HG03280 (cell line): Measurements from ENCODE around the gene TMEM120B.

Experiments
- ATAC-seq: cut with Tn5 transposase; IDR thresholded peaks from one replicate; pipeline ENCODE4 v1.9.1; 2021; ENCODE audit warnings: mild to moderate bottlenecking, moderate library complexity; ENCODE audit not compliant: unreplicated experiment

Gene TMEM120B

DNA sequence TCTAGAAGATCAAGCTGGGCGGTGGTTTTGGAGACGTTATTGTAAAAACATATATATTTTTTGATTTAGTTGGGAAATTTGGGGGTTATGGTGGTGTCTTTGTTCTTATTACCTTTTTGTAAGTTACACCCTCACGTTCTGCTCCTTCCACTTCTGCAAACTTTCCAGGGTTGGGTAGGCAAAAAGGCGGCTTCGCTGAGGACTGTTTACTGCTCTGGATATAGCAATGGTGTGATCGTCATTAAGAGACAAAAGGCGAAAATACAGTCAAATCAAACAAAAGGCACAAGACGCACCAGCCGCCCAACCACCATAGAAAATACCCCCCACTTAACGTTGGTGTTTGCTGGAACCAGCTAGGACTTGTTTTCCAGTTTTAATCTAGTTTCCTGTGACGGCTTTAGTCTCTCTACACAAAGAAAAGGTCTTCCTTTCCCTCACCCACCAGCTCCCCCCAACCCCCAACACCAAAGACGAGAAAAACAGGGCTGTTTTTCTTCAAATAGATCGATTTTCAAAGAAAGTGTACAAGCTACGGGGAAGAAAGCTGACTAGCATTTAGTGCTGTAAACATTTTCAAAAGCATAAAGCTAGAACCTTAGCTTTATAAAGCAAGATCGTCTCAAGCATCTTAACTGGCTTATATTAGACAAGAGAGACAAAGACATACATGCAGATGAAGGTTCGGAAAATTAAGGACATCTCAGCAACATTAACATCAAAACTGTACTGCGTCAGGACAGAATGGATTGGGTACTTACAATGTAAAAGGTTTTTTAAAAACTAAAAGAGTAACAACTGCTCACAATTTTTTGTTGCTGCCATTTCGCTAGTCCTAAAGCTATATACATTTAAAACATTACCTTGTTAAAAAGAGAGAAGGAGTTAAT is 89.3 kb downstream of the TMEM120B start:
- ATAC-seq, result no peak

DNA sequence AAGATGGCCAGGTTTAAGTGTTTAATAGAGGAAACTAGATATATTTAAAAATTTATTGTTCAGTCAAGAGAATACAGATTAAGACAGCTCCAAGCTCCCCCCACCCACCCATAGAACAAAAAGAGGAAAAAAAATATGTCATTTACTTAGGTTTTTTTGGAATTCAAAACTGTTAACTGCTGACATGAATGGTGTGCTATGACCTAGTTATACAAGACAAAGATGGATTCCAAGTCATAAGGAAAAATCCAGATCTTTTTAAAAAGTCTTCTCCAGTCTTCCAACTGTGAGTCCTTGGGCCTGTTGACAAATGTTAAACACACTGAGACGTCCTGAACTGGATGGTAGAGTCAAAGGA is 89.9 kb downstream of the TMEM120B start:
- ATAC-seq, result no peak

DNA sequence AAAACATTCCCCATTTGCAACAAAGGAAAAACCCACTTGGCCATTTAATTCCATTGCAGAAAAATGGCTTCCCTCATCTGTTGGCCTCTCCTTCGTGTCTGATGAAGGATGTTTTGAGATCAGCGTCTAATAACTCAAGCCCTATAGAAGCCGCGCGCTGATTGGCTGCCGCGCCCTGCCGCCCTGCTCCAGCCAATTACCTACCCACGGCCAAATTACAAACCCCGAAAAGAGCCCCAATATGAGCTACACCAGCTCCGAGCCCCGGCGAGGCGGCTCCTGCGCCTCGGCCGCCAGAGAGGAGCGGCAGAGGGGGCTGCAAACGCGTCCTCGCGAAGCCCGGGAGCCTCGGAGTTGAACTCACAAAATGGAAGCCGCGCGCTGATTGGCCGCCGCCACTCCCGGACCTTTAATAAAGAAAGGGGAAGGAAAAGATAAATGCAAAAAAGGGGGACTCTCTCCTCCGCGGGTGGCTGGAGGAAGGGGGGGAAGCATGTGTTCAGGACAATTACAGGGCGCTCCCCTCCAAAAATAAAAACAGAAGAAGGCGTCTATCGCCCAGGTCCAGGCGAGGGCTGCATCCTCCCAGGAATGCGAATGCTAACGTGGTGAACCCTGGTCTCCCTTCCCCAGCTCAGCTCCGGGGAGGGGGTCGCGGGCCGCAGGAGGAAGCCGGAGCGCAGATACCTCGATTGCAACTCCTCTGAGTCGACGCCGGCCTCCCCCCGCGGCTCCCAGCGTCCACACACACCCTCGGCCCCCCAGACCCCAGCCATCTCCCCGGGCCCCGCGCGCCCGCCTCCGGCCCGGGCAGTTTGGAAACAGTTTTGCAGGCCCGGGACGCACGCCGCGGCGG is 90.5 kb downstream of the TMEM120B start:
- ATAC-seq, result peak; percentile 44

DNA sequence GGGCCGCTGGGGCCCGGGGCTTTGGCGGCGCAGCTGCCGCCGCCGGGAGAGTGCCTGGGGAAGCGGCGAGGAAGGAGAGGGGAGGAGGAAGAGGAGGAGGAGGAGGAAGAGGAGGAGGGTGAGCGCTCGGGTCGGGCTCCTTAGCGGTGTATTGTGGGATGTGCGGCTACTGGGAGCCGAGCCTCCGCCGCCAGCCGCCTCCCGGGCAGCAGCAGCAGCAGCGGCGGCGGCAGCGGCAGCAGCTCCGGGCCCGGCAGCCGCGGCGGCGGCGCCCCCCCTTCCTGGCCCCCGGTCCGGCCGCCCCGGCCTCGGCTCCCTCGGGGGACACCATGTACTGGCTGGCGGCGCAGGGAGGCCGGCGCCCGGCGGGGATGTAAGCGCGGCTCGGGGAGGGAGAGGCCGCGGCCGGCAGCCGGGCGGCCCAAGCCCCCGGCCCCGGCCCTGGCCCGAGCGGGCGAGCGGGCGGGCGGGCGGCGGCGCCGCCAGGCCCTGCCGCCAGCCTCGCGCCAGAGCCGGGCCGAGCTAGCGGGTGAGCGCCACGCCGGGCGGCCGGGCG is 91.4 kb downstream of the TMEM120B start, which contains the start of gene SETD1B:
Gene SETD1B, plus strand, starts transcription at position 149 of the 556 bp plus-strand sequence. CDS start 729 bp downstream, outside the sequence.
- no peak for ATAC-seq

DNA sequence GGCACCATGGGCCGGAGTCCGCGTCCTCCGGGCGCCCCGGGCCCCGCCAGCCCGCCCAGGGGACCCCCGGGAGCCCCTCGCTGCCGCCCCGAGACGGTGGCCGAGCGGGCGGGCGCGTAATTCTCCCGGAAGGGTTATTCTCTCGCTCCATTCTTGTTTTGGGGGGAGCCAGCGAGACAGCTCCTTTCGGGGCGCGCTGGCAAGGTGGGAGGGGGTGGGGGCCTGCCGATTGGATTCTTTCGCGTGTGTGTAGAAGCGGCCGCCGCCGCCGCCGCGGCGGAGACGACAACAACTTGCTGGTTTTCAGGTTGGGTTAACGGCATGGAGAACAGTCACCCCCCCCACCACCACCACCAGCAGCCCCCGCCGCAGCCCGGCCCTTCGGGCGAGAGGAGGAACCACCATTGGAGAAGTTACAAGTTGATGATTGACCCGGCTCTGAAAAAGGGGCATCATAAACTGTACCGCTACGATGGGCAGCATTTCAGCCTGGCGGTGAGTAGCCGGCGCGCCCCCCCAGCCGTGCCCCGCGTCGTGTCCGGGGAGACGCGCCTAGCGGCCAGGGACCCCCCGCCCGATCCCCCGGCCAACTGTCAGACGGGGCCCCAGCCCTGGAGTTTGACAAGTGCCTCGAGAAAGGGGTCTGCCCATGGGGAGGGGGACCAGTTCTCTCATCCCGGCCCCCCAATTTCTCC is 92.0 kb downstream of the TMEM120B start:
- ATAC-seq, result no peak

DNA sequence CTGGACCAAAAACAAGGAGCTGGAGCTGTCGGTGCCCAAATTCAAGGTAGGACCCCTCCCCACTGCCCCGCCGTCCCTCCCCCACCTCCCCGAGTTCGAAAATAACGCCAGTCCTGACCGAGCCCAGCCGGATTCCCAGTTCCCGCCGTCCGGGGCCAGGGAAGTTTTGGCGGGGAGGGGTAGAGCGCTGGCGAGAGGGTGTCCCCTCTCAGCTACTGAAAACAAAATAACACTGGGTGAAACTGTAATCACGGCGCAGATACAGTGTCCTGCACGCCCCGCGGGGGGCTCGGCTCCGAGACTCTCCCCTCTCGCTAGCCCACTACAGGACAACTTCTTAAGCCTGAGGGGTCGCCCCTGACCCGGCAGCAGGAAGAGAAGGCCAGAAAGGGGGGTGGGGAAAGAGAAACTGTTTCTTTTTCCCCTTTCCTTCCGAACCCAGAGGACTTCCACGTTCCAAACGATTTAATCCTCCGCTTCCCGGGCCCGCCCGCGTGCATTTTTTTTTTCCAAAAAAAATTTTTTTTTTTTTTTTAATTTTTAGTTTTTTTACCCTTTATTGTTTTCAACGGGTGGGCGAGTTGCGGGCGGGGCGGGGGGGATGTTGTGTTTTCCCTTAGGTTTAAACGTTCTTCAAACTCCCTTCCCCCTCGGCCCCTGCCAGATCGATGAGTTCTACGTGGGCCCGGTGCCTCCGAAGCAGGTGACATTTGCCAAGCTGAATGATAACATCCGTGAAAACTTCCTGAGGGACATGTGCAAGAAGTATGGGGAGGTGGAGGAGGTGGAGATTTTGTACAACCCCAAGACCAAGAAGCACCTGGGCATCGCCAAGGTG is 92.8 kb downstream of the TMEM120B start:
- ATAC-seq, result no peak

DNA sequence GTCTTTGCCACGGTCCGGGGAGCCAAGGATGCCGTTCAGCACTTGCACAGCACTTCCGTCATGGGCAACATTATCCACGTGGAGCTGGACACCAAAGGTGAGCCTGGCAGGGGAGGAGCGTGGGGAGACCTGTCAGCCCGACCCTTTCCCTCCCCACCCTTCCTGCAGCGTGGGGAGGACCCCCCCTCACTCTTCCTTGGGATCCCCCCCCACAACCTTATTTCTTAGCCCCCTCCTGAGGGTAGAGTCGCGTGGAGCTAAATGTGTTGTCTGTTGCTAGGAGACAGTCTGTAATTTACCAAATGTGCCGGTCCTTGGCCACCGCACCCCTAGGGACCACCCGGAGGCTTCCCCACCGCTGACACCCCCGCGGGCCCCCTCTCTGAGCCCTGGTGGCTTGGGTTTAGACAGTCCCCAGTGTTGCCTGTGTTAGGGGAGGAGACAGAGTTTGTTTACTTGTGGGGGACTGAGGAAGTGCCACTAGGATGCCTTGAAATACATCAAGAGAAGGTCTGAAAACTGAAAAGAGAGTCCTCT is 93.5 kb downstream of the TMEM120B start:
- no peak for ATAC-seq

DNA sequence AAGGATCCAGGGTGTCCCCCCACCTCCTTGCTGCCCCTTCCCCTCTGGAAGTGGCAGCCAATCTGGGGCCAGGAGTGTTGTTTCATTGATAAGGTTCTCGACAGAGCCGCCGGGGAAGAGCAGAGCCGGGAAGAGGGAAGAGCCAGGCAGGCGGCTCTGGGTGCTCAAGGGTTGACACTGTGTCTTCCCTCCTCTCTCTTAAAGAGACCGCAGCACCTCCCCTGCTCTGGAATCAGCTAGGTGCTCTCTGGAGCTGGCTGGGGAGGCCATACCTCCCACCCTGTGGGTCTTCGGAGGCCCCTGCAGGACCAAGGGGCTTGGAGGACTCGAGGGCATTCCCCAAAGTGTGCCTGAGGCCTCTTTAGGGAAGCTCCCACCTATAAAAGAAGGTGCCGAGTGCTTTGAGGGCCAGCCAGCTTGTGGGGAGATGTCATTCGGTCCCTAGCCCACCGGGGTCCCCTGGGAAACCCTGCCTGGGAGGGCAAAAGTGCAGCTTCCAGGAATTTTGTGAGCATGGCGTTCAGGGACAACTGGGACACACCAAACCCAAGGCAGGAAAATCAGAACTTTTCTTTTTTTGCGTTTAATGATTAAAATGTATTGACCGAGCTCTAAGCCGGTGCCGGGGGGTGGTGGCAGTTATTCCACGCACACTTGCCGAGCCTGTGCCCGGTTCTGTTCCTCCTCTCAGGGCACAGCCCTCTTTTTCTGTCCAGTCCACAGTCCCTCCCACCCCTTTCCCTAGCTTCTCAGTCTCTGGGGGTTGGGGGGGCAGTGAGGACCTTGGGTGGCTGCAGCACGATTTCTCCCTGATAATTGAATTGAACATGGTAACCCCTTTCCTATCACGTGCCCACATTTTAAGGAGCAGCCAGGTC is 94.2 kb downstream of the TMEM120B start:
- no peak for ATAC-seq

DNA sequence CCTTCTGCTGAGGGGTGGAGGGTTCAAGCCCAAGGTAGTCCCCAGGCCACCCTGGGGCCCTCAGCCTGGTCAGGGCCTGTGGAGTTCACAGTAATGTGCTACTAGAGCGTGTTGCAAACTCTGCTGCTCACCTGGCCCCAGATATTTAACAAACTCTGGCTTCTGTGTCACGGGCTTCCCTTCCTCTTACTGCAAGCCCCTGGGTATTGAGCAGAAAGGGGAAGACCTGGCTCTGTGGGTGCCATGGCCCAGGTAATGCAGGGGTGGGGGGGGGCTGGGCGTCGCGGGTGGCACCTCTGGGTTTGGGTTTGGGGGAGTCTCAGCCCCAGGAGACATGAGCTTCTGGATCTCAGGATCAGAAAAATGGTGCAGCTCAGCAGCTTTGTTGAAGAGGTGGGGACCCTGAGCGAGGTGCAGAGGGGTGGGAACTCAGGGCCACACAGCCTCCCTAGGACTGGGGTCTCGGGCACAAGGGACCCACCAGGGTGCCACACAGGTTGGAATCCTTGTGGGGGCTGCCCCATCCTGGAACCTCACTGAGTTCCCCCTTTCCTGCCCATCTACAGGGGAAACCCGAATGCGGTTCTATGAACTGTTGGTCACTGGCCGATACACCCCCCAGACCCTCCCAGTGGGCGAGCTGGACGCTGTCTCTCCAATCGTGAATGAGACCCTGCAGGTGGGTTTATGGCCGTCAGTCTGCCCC is 95.2 kb downstream of the TMEM120B start:
- no peak for ATAC-seq

DNA sequence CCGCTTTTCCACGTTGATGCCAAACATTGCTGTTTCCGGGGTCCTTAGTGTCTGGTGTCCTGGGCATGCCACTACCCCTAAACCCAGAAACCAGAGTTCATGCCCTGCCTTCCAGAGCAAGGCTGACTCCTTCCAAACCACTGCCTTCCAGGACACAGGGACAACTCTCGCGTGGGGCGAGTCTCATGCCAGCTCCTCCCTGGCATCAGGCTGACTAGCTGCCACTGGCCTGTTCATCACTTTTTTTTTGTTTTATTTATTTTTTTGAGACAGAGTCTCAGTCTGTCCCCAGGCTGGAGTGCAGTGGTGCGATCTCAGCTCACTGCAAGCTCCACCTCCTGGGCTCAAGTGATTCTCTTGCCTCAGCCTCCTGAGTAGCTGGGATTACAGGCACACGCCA is 96.1 kb downstream of the TMEM120B start:
- no peak for ATAC-seq

DNA sequence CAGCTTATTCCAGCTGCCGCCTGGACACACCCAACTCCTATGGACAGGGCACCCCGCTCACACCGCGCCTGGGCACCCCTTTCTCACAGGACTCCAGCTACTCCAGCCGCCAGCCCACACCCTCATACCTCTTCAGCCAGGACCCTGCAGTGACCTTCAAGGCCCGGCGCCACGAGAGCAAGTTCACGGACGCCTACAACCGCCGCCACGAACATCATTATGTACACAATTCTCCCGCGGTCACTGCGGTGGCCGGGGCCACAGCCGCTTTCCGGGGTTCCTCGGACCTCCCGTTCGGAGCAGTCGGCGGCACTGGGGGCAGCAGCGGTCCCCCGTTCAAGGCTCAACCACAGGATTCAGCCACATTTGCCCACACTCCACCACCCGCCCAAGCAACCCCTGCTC is 97.2 kb downstream of the TMEM120B start:
- ATAC-seq, result no peak

DNA sequence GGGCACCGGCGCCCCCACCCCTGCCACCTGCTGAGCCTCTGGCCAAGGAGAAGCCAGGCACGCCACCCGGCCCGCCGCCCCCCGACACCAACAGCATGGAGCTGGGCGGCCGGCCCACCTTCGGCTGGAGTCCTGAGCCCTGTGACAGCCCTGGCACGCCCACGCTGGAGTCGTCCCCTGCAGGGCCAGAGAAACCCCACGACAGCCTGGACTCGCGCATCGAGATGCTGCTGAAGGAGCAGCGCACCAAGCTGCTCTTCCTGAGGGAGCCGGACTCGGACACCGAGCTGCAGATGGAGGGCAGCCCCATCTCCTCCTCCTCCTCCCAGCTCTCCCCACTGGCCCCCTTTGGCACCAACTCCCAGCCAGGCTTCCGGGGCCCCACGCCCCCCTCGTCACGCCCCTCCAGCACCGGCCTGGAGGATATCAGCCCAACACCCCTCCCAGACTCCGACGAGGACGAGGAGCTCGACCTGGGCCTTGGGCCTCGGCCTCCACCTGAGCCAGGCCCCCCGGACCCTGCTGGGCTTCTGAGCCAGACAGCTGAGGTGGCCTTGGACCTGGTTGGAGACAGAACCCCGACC is 97.8 kb downstream of the TMEM120B start:
- no peak for ATAC-seq

DNA sequence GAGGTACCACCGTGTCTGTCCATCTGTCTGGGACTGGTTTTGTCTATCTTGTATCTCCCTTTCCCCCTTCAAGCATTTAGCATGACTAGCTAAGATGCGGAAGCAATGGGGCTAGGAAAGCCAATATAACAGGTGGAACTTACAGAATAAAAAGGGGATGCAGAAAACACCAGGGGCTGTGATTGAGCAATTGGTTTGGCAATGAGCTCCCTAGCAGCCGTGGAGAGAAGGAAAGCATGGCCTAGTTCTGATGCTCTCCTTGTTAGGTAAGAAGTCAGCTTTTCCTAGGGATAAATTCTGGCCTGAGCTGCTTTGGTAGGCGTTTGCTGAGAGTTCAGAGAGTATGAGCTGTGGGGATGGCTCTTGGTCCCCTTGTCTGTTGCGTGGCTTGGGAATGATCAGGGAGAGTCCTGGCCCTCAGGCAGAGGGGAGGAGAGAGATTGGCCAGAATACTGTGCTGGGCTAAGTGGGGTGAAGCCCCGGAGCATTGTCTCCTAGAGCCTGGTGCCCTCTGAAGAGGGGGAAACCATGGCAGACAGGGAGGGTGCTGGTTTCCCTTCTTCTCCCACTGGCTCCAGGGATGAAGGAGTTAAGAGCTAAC is 98.4 kb downstream of the TMEM120B start:
- ATAC-seq, result no peak

DNA sequence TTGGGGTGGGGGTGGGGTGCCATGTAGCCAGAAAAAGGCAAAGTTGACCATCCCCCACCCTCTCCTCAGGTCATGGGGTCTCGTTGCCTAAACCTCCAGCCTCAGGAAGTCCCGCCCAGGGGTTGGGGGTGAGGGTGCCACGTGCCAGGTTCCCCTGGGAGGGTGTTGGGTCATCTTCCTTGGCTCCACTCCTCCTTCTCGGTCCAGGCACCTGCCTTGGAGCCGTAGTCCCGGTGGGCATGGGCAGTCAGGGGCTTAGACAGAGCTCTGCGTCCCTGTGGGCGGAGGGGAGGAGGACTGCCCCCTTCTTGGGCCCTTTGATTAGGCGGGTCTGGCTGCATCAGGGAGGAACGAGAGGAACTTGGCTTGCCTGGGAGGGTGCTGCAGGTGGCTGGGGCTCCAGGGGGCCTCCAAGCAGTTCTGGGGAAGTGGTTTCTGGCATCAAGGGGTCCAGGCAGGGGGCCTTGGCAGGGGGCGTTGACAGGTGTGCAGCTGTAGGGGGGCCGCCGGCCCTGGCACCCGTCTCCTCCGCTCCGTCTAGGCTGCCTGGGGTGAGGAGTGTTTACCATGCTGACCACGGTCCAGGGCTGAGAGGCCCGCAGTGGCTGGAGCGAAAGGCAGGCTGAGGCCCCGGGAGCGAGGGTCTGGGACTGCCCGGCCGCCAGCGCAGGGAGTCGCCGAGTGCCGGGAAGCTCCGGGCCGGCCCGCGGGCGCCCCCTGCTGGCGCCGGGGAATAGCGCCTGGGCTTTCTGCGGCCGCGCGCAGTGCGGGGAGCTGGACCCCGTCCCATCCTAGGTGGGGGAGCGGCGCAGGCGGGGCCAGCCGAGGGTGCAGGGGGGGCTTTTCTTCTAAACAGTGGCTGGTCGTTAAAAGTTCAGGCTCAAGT is 99.1 kb downstream of the TMEM120B start:
- ATAC-seq, result peak; percentile 73

DNA sequence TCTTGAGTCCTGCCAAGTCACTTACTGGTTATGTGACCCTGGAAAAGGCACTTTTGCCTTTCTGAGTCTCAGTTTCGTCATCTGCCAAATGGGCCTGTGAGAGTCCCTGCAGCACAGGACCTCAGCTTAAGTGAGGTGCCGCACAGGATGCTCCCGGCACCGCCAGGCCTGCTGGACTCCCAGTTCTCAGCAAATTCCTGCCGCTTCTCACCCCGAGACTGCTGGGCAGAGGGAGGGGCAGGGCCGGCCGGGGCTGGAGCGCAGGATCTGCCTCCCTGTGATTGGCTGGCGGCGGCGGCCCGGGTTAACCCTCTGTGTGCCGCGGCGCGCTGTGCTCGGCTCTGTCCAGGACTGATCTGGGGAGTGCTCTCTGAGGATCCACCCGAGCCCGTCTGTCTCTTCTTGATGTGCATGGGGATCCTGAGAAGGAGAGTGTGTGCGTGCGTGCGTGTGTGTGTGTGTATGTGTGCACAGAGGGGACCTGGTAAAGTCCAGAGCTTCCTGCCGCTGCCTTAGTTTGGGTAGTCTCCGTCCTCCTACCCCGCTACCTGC is 99.8 kb downstream of the TMEM120B start:
- ATAC-seq, result peak; percentile 14
